NK-92 treated with Interleukin-12 subunit alpha and Interleukin-12 subunit beta, amount 100 ng/mL, for 24 hours (cell line): ENCODE results near the gene RASGEF1C.
A peak's percentile ranks its signal among the peaks of the same experiment; 100 is the strongest.
"Not testable (repeated sequence)": the region's sequence is repeated elsewhere in the genome, so short reads cannot be mapped to it uniquely, and the experiment has no call there.

Experiments
- DNase-seq: peaks from one replicate; lab custom pipeline; 2025; lab: John Stamatoyannopoulos, UW

RASGEF1C gene

GRCh38 chr5:180135967-180136629 is 72.9 kb downstream of the RASGEF1C start:
- DNase-seq: no peak

- DNase-seq: peak; percentile 71
Observed at GRCh38 chr5:180135128-180135955, 73.7 kb downstream of the RASGEF1C start.

GRCh38 chr5:180133971-180134508 is 75.0 kb downstream of the RASGEF1C start:
- no peak for DNase-seq

- DNase-seq: no peak
Observed at GRCh38 chr5:180133551-180133950, 75.5 kb downstream of the RASGEF1C start.

GRCh38 chr5:180133060-180133459 is 76.0 kb downstream of the RASGEF1C start:
- no peak for DNase-seq

- no peak for DNase-seq
Observed at GRCh38 chr5:180130876-180131740, 77.9 kb downstream of the RASGEF1C start.

- DNase-seq: no peak
Observed at GRCh38 chr5:180130291-180130869, 78.6 kb downstream of the RASGEF1C start.

- no peak for DNase-seq
Observed at GRCh38 chr5:180129291-180130190, 79.5 kb downstream of the RASGEF1C start.

- DNase-seq: no peak
Observed at GRCh38 chr5:180128671-180129261, 80.2 kb downstream of the RASGEF1C start.

GRCh38 chr5:180127682-180128670 is 81.0 kb downstream of the RASGEF1C start:
- no peak for DNase-seq

- no peak for DNase-seq
Observed at GRCh38 chr5:180126716-180127681, 82.0 kb downstream of the RASGEF1C start.

- not testable (repeated sequence) for DNase-seq
Observed at GRCh38 chr5:180126156-180126555, 82.9 kb downstream of the RASGEF1C start.

- not testable (repeated sequence) for DNase-seq
Observed at GRCh38 chr5:180124662-180125061, 84.3 kb downstream of the RASGEF1C start.

- DNase-seq: no peak
Observed at GRCh38 chr5:180122875-180123274, 86.1 kb downstream of the RASGEF1C start.

GRCh38 chr5:180121826-180122413 is 87.1 kb downstream of the RASGEF1C start:
- no peak for DNase-seq

GRCh38 chr5:180120237-180121101 is 88.5 kb downstream of the RASGEF1C start:
- DNase-seq: no peak

- no peak for DNase-seq
Observed at GRCh38 chr5:180119903-180120236, 89.1 kb downstream of the RASGEF1C start.
